Breast epithelium (tissue), 3 donors: ENCODE results near the gene CPNE9.

Experiments
- CTCF ChIP-seq, 3 donors: fragments of 450-650 bp; IDR thresholded peaks; one replicate each; pipeline ENCODE4 v1.5.1; 2016 to 2017; ENCODE audit warnings: antibody characterized with exemption in 3 of 3, mild to moderate bottlenecking in 3 of 3, moderate library complexity in 3 of 3
- POLR2AphosphoS5 ChIP-seq, 3 donors: sonication (generic); formaldehyde crosslinking; IDR thresholded peaks; one replicate each; pipeline ENCODE4 v1.6.1; 2017; ENCODE audit warnings: antibody characterized with exemption in 3 of 3

DNA sequence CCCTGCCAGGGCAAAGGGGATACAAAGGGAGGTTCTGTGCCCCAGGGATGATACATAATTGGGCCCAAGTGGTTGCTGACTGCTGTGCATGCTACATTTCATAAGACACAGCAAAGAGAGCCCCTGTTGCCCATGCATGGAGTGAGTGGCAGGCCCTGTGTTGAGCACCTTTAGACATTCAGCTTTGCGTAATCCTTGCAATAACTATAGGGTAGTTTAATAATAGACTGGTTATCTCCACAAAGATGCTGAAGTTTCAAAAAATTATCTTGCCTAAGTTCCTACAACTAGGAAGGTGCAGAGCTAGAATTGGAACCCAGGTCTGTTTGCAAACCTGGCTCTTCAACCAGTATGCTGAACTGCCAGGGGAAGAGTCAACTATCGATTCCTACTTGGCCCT lies 44.4 kb downstream of the CPNE9 start:
- TF ChIP-seq CTCF (IDR thresholded peaks at IDR 0.05), result no peak
- TF ChIP-seq POLR2AphosphoS5 (IDR thresholded peaks at IDR 0.05), result no peak
